Activated T-helper 1 cell treated with anti-CD3 and anti-CD28 coated beads, Interleukin-12 subunit alpha, Interleukin-12 subunit beta, Interleukin-2, Interleukin-4 antibody, amounts not matched to agents 30 ng/mL and 10 ng/mL and 1 ng/mL, durations not matched to agents 14 hours and 24 hours and 36 hours (primary cell): ENCODE results near the gene TPPP. TPM values are rescaled to one million over a fixed set of nuclear protein-coding genes. Genes with fewer than 3 reads are reported as not detected.
"Not testable (repeated sequence)": the region's sequence is repeated elsewhere in the genome, so short reads cannot be mapped to it uniquely, and the experiment has no call there.

ENCODE experiments used
- DNase-seq: peaks from one replicate; pipeline ENCODE4 v3.0.0; 2021; ENCODE audit warnings: low spot score
- H3K27ac Mint-ChIP-seq: one replicate; pipeline ENCODE4 v1.8.0; 2021; ENCODE audit warnings: mild to moderate bottlenecking, mixed read lengths
- H3K27me3 Mint-ChIP-seq: one replicate; pipeline ENCODE4 v1.8.0; 2022; ENCODE audit warnings: mild to moderate bottlenecking, moderate library complexity, mixed read lengths; ENCODE audit not compliant: insufficient read depth
- H3K36me3 Mint-ChIP-seq: one replicate; pipeline ENCODE4 v1.8.0; 2021; ENCODE audit warnings: low read depth, mixed read lengths
- H3K4me1 Mint-ChIP-seq: one replicate; pipeline ENCODE4 v1.8.0; 2021; ENCODE audit warnings: low read depth, mixed read lengths
- H3K4me3 Mint-ChIP-seq: one replicate; pipeline ENCODE4 v1.8.0; 2021; ENCODE audit warnings: mild to moderate bottlenecking, moderate library complexity, mixed read lengths
- H3K9me3 Mint-ChIP-seq: one replicate; pipeline ENCODE4 v1.8.0; 2021; ENCODE audit warnings: mixed read lengths
- intact Hi-C: fragments of 100-400 bp; cut with micrococcal nuclease; formaldehyde crosslinking; loops from one replicate; pipeline ENCODE4 v1.15.1; 2024
- total RNA-seq: library from RNA; stranded (reverse); gene quantifications from 2 replicates; pipeline ENCODE4 v1.2.3, GENCODE V29; 2022

The TPPP gene
- total RNA-seq, 1 donor from 2014 or later: not detected

- H3K27me3 Mint-ChIP-seq, H3K4me3 Mint-ChIP-seq, H3K36me3 Mint-ChIP-seq, H3K27ac Mint-ChIP-seq, intact Hi-C loops, H3K9me3 Mint-ChIP-seq, DNase-seq, H3K4me1 Mint-ChIP-seq: not testable (repeated sequence)
Measured at GRCh38 chr5:679166-679895, 13.8 kb downstream of the TPPP start.

GRCh38 chr5:678521-678920 lies 14.6 kb downstream of the TPPP start:
- H3K27ac Mint-ChIP-seq, intact Hi-C loops, H3K27me3 Mint-ChIP-seq, H3K4me3 Mint-ChIP-seq, H3K36me3 Mint-ChIP-seq, DNase-seq, H3K4me1 Mint-ChIP-seq, H3K9me3 Mint-ChIP-seq: not testable (repeated sequence)

GRCh38 chr5:677131-678101 lies 15.7 kb downstream of the TPPP start:
- H3K9me3 Mint-ChIP-seq: no peaks in the 10 kb centered on the region
- no peaks in the 10 kb centered on the region for H3K36me3 Mint-ChIP-seq
- no peaks in the 10 kb centered on the region for H3K27me3 Mint-ChIP-seq
- DNase-seq: no peak
- intact Hi-C loops: no loop called here
- H3K27ac Mint-ChIP-seq: no peak overlapping the region
- H3K4me1 Mint-ChIP-seq: no peaks in the 10 kb centered on the region
- no peak overlapping the region for H3K4me3 Mint-ChIP-seq

GRCh38 chr5:676699-677076 lies 16.5 kb downstream of the TPPP start:
- Mint-ChIP-seq H3K27ac (no peak overlapping the region), H3K36me3 (no peaks in the 10 kb centered on the region), H3K4me3 (no peak overlapping the region), H3K27me3 (no peaks in the 10 kb centered on the region), H3K9me3 (no peaks in the 10 kb centered on the region), H3K4me1 (no peaks in the 10 kb centered on the region)
- intact Hi-C loops: no loop called here
- no peak for DNase-seq

- no peak overlapping the region for H3K4me3 Mint-ChIP-seq
- H3K4me1 Mint-ChIP-seq: no peaks in the 10 kb centered on the region
- DNase-seq: no peak
- no peaks in the 10 kb centered on the region for H3K36me3 Mint-ChIP-seq
- H3K27me3 Mint-ChIP-seq: peaks cover 3% of the 10 kb centered on the region
- intact Hi-C loops: no loop called here
- no peak overlapping the region for H3K27ac Mint-ChIP-seq
- no peaks in the 10 kb centered on the region for H3K9me3 Mint-ChIP-seq
Measured at GRCh38 chr5:675871-676698, 17.1 kb downstream of the TPPP start.

- Mint-ChIP-seq H3K4me1 (no peaks in the 10 kb centered on the region), H3K9me3 (no peaks in the 10 kb centered on the region), H3K36me3 (no peaks in the 10 kb centered on the region), H3K27me3 (peaks cover 3% of the 10 kb centered on the region), H3K4me3 (no peak overlapping the region), H3K27ac (no peak overlapping the region)
- DNase-seq: no peak
- intact Hi-C loops: no loop called here
Measured at GRCh38 chr5:675111-675870, 17.9 kb downstream of the TPPP start.

- Mint-ChIP-seq H3K36me3 (no peaks in the 10 kb centered on the region), H3K27me3 (peaks cover 3% of the 10 kb centered on the region), H3K4me3 (no peak overlapping the region), H3K4me1 (no peaks in the 10 kb centered on the region), H3K27ac (no peak overlapping the region), H3K9me3 (no peaks in the 10 kb centered on the region)
- no peak for DNase-seq
- intact Hi-C loops: no loop called here
Measured at GRCh38 chr5:674630-675011, 18.5 kb downstream of the TPPP start.

GRCh38 chr5:673831-674629 lies 19.1 kb downstream of the TPPP start:
- no peaks in the 10 kb centered on the region for H3K36me3 Mint-ChIP-seq
- intact Hi-C loops: no loop called here

GRCh38 chr5:673161-673830 lies 19.9 kb downstream of the TPPP start:
- H3K4me3 Mint-ChIP-seq: no peak overlapping the region
- DNase-seq: no peak
- intact Hi-C loops: no loop called here
- H3K27me3 Mint-ChIP-seq: peaks cover 3% of the 10 kb centered on the region
- no peak overlapping the region for H3K27ac Mint-ChIP-seq
- no peaks in the 10 kb centered on the region for H3K4me1 Mint-ChIP-seq
- no peaks in the 10 kb centered on the region for H3K36me3 Mint-ChIP-seq
- H3K9me3 Mint-ChIP-seq: no peaks in the 10 kb centered on the region

More at GRCh38 chr5:673831-674629, 19.1 kb downstream of the TPPP start:
- Mint-ChIP-seq H3K4me3 (no peak overlapping the region), H3K27me3 (peaks cover 3% of the 10 kb centered on the region), H3K4me1 (no peaks in the 10 kb centered on the region), H3K27ac (no peak overlapping the region), H3K9me3 (no peaks in the 10 kb centered on the region)
- no peak for DNase-seq

- no peak overlapping the region for H3K27ac Mint-ChIP-seq
Measured at GRCh38 chr5:672329-673160, 20.6 kb downstream of the TPPP start.

More at GRCh38 chr5:672329-673160, 20.6 kb downstream of the TPPP start:
- Mint-ChIP-seq H3K4me3 (no peak overlapping the region), H3K36me3 (peaks cover 1% of the 10 kb centered on the region), H3K4me1 (no peaks in the 10 kb centered on the region), H3K27me3 (peaks cover 3% of the 10 kb centered on the region), H3K9me3 (no peaks in the 10 kb centered on the region)
- DNase-seq: no peak
- intact Hi-C loops: no loop called here
